Ascending aorta (tissue), 2 donors: ENCODE measurements around the gene ARHGAP10. TPM values are rescaled to one million over a fixed set of nuclear protein-coding genes. Genes with fewer than 3 reads are reported as not detected.

Source experiments
- DNase-seq, 2 donors: peaks; one replicate each; pipeline ENCODE4 v3.0.0-alpha.2; 2019; ENCODE audit warnings: low spot score in 2 of 2
- H3K27ac ChIP-seq, 2 donors: fragments of 200-600 bp; sonication (generic); one replicate each; pipeline ENCODE4 v1.5.1; 2016 to 2017; ENCODE audit warnings: mild to moderate bottlenecking in 1 of 2
- H3K27me3 ChIP-seq: fragments of 200-600 bp; sonication (generic); one replicate; pipeline ENCODE4 v1.5.1; 2017
- H3K36me3 ChIP-seq, 2 donors: fragments of 200-600 bp; sonication (generic); one replicate each; pipeline ENCODE4 v1.5.1; 2016
- H3K4me1 ChIP-seq, 2 donors: fragments of 200-600 bp; sonication (generic); one replicate each; pipeline ENCODE4 v1.5.1; 2016 to 2017; ENCODE audit warnings: mild to moderate bottlenecking in 1 of 2
- H3K4me3 ChIP-seq, 2 donors: fragments of 200-600 bp; sonication (generic); one replicate each; pipeline ENCODE4 v1.5.1; 2016 to 2017; ENCODE audit warnings: mild to moderate bottlenecking in 1 of 2
- H3K9me3 ChIP-seq, 2 donors: fragments of 200-600 bp; sonication (generic); one replicate each; pipeline ENCODE4 v1.5.1; 2016
- intact Hi-C: fragments of 100-400 bp; cut with DNase I; formaldehyde crosslinking; loops from one replicate; pipeline ENCODE4 v1.15.1; 2023
- total RNA-seq: library from RNA; depleted of rRNA; stranded (reverse); fragments of >200 nt; gene quantifications from one replicate; pipeline ENCODE4 v1.1.0, GENCODE V29; 2016
- TF ChIP-seq, protein P1 (sequence below), 3 experiments: fragments of 200-600 bp in 2 of 3; fragments of 450-650 bp in 1 of 3; sonication (generic) in 2 of 3; IDR thresholded peaks; one replicate each; pipeline ENCODE4 v1.5.1; 2016 to 2019; ENCODE audit warnings: antibody characterized with exemption in 3 of 3, mild to moderate bottlenecking in 1 of 3, moderate library complexity in 1 of 3

Gene ARHGAP10
- total RNA-seq, 1 donor from 2014 or later = 77.3 TPM

DNA sequence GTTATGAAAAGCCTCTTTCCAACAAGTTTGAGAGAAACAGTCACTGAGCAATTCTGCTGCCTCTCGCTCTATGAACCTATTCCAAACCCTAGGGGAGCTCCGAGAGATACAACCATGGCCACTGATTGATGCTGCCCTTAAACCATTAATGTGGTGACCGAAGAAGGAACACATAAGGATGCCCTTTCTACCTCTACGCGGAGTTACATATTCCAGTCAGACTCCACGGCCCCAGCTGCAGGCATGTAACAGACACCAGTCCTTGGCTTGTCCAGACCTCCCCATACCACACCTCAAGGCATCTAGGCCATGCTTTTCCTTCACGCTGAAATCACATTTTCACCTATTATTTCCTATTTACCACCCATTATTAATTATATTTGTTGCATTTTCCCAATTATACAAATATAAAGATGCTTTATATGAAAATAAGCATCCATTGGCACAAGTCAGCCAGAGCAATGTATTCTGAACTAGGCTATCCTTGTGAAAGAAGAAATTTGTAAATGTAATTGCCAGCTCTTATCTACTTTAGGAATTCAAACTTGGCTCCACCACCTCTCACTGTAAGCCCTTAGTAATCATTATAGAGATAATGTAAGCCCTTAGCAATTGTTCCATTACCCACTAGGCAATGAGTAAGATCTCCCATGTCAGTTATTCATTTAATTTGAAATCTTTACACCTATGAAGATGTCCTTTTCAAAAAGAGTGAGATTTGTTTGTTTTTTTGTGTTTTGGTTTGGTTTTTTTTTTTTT, 371.9 kb downstream of the ARHGAP10 start:
- H3K4me1 ChIP-seq = no peaks in the 10 kb centered on the region
- peaks cover 0 to 9% of the 10 kb centered on the region in 2 donors for H3K9me3 ChIP-seq
- no peak for DNase-seq
- H3K27me3 ChIP-seq = no peaks in the 10 kb centered on the region
- H3K36me3 ChIP-seq = peaks cover 3 to 26% of the 10 kb centered on the region in 2 donors
- H3K4me3 ChIP-seq = no peak overlapping the region
- H3K27ac ChIP-seq = no peak overlapping the region
- TF ChIP-seq, protein P1, sequence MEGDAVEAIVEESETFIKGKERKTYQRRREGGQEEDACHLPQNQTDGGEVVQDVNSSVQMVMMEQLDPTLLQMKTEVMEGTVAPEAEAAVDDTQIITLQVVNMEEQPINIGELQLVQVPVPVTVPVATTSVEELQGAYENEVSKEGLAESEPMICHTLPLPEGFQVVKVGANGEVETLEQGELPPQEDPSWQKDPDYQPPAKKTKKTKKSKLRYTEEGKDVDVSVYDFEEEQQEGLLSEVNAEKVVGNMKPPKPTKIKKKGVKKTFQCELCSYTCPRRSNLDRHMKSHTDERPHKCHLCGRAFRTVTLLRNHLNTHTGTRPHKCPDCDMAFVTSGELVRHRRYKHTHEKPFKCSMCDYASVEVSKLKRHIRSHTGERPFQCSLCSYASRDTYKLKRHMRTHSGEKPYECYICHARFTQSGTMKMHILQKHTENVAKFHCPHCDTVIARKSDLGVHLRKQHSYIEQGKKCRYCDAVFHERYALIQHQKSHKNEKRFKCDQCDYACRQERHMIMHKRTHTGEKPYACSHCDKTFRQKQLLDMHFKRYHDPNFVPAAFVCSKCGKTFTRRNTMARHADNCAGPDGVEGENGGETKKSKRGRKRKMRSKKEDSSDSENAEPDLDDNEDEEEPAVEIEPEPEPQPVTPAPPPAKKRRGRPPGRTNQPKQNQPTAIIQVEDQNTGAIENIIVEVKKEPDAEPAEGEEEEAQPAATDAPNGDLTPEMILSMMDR (IDR thresholded peaks at IDR 0.05) = no peak
- intact Hi-C loops = no loop called here

DNA sequence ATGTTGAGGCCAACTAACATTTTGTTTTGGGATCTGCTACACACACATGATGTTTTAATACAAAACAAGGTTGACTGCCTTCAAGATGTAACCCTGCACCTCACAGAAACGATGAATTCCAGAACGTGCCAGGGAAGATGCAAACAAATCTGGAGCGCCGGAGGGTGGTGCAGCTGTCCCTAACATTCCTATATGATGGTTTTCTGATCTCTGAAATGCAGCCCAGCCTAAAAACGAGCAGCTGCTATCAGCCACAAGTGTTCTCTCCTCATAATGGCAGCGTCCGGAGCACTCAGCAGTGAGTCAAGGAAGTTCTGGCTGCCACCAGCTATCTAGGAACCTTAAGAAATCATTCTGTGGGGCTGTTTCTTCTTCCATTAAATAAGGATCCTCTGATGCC, 376.9 kb downstream of the ARHGAP10 start:
- Histone ChIP-seq H3K27ac (no peak overlapping the region), H3K27me3 (no peaks in the 10 kb centered on the region), H3K9me3 (peaks cover 0 to 9% of the 10 kb centered on the region in 2 donors), H3K4me1 (no peaks in the 10 kb centered on the region), H3K4me3 (no peak overlapping the region), H3K36me3 (peaks cover 0 to 32% of the 10 kb centered on the region in 2 donors)
- intact Hi-C loops = no loop called here
- DNase-seq = no peak
- TF ChIP-seq, protein P1 (IDR thresholded peaks at IDR 0.05) = no peak

DNA sequence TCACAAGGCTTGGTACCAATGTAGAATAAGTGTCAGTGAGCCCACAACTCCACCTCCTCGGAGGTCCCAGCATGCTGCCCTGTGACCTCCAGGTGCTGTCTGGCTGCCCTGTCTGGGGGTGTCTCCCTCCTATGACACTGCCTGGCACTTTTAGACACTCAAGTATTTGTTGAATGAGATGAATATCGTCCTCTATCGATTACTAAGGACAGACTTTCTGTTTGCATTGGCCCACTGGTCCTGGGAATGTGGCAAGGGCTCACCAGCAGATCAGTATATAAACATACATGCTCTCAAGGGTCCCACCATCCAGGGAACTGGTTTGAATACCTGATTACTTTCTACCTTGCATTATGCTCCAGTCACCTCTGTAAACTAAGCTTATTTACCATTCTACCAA, 377.3 kb downstream of the ARHGAP10 start:
- no peak for DNase-seq
- H3K9me3 ChIP-seq = peaks cover 0 to 9% of the 10 kb centered on the region in 2 donors
- no peaks in the 10 kb centered on the region for H3K4me1 ChIP-seq
- intact Hi-C loops = no loop called here
- H3K36me3 ChIP-seq = peaks cover 0 to 35% of the 10 kb centered on the region in 2 donors
- TF ChIP-seq, protein P1 (IDR thresholded peaks at IDR 0.05) = no peak
- no peaks in the 10 kb centered on the region for H3K27me3 ChIP-seq
- no peak overlapping the region for H3K4me3 ChIP-seq
- no peak overlapping the region for H3K27ac ChIP-seq

DNA sequence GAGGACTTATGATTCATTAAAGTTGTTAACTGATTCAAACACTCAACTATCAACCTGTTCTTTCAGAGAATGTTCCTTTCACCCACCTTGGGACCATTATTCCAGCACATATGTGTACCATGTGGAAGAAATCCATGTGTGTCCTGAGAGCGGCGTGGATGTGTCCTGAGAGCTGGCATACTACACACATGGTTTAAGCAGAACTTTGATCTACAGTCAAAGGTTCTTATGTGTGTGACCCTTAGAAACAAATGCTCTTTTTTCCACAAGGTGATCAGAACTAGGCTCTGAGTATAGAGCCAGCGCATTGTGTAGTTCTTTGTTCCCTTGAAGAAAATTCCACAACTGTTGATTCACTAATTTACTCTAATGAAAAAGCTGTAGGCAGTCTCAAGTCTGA, 378.3 kb downstream of the ARHGAP10 start:
- Histone ChIP-seq H3K27me3 (no peaks in the 10 kb centered on the region), H3K4me3 (no peak overlapping the region), H3K9me3 (peaks cover 0 to 9% of the 10 kb centered on the region in 2 donors), H3K4me1 (no peaks in the 10 kb centered on the region), H3K27ac (no peak overlapping the region), H3K36me3 (peaks cover 0 to 35% of the 10 kb centered on the region in 2 donors)
- TF ChIP-seq, protein P1 (IDR thresholded peaks at IDR 0.05) = no peak
- DNase-seq = no peak
- intact Hi-C loops = no loop called here

DNA sequence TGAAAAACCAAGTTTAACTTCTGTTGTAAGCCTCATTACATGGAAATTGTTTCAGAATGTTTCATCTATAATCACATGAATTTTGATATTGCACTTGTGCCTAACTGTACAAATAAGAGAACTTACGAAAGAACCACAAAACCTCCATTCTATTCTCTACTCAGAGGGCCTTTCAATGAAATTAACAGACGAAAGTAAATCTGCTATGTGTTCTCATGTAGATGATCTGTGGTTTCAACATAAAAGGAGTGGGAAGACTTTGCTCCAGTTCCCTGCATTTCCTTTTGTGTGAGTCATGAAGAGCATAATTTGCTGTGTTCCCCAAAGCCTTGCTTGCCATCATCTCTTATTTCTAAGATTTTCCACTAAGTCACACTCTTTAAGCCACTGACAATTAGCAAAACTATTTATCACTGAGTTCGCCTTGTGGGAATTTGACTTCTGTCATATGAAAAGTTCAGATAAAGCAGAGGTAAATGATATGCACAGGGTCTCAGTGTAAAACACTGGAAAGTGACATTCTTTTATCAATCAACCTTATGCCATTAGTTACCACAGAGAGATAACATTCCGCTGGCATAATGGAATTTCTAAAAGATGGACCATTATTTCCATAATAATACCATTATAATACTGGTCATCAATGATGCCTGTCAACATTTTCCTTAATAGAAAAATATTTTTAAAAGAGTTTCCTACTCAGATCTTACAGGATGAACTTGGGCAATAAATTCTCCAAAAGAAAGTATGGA, 380.5 kb downstream of the ARHGAP10 start:
- DNase-seq = no peak
- Histone ChIP-seq H3K4me1 (no peaks in the 10 kb centered on the region), H3K36me3 (peaks cover 0 to 34% of the 10 kb centered on the region in 2 donors), H3K4me3 (no peak overlapping the region), H3K27me3 (no peaks in the 10 kb centered on the region), H3K27ac (no peak overlapping the region), H3K9me3 (no peaks in the 10 kb centered on the region)
- intact Hi-C loops = no loop called here
- TF ChIP-seq, protein P1 (IDR thresholded peaks at IDR 0.05) = no peak
